PC-9 (cell line): ENCODE measurements around the gene PNMA1. TPM values are rescaled to one million over a fixed set of nuclear protein-coding genes. Genes with fewer than 3 reads are reported as not detected.
A peak's percentile ranks its signal among the peaks of the same experiment; 100 is the strongest.

Experiments used
- BruUV-seq: library from RNA; stranded (reverse); fragments of 400-500 nt; replicated peaks from 2 replicates; lab custom pipeline; 2021; lab: Mats Ljungman, UMichigan
- CTCF ChIA-PET: fragments of 300-600 bp; sonication (Branson Sonifier 250); formaldehyde crosslinking; loops from one replicate; lab custom pipeline; 2022; ENCODE audit warnings: antibody characterized with exemption; lab: Charles Lee
- POLR2A ChIA-PET: fragments of 300-600 bp; sonication (Branson Sonifier 250); formaldehyde crosslinking; loops from one replicate; lab custom pipeline; 2022; ENCODE audit warnings: antibody characterized with exemption; ENCODE audit not compliant: unreplicated experiment; lab: Charles Lee
- DNase-seq, 2 experiments: peaks; one replicate each; pipeline versions ENCODE4 v3.0.0 to v3.0.0-alpha.2; 2015 to 2022; ENCODE audit warnings: mixed read lengths in 1 of 2
- H2AFZ ChIP-seq: fragments of 200-600 bp; sonication (generic); 2 replicates; pipeline ENCODE4 v1.8.1; 2017; ENCODE audit warnings: antibody characterized with exemption
- H3F3A ChIP-seq: fragments of 200-600 bp; sonication (generic); 2 replicates; pipeline ENCODE4 v1.8.1; 2017; ENCODE audit warnings: antibody characterized with exemption, mild to moderate bottlenecking, low read depth; ENCODE audit not compliant: insufficient read depth
- H3K27ac ChIP-seq: fragments of 200-600 bp; sonication (generic); 2 replicates; pipeline ENCODE4 v1.6.1; 2016; ENCODE audit warnings: mixed run types
- H3K27me3 ChIP-seq: fragments of 200-600 bp; sonication (generic); 2 replicates; pipeline ENCODE4 v1.6.1; 2016; ENCODE audit warnings: low read depth, mixed run types; ENCODE audit not compliant: insufficient read depth
- H3K36me3 ChIP-seq: fragments of 200-600 bp; sonication (generic); 2 replicates; pipeline ENCODE4 v1.6.1; 2016; ENCODE audit warnings: low read depth, mixed run types
- H3K4me1 ChIP-seq: fragments of 200-600 bp; sonication (generic); replicated peaks from 2 replicates; pipeline ENCODE4 v1.6.1; 2016; ENCODE audit warnings: mixed run types; ENCODE audit not compliant: insufficient read depth
- H3K4me2 ChIP-seq: fragments of 200-600 bp; sonication (generic); 2 replicates; pipeline ENCODE4 v1.6.1; 2017; ENCODE audit warnings: mixed run types
- H3K4me3 ChIP-seq: fragments of 200-600 bp; sonication (generic); 2 replicates; pipeline ENCODE4 v1.6.1; 2016; ENCODE audit warnings: mixed run types
- H3K79me2 ChIP-seq: fragments of 200-600 bp; sonication (generic); 2 replicates; pipeline ENCODE4 v1.6.1; 2017; ENCODE audit warnings: low read depth, mixed run types
- H3K9me2 ChIP-seq: fragments of 200-600 bp; sonication (generic); 2 replicates; pipeline ENCODE4 v1.8.1; 2017; ENCODE audit warnings: mild to moderate bottlenecking; ENCODE audit not compliant: insufficient read depth
- H3K9me3 ChIP-seq: fragments of 200-600 bp; sonication (generic); 2 replicates; pipeline ENCODE4 v1.8.1; 2016; ENCODE audit warnings: low read depth; ENCODE audit not compliant: insufficient read depth
- H4K20me1 ChIP-seq: fragments of 200-600 bp; sonication (generic); 2 replicates; pipeline ENCODE4 v1.8.1; 2017; ENCODE audit not compliant: insufficient read depth
- EZH2 ChIP-seq: fragments of 200-600 bp; sonication (generic); IDR thresholded peaks from 2 replicates; pipeline ENCODE4 v1.8.0; 2017; ENCODE audit warnings: antibody characterized with exemption, low read depth
- intact Hi-C: fragments of 100-400 bp; cut with micrococcal nuclease; formaldehyde crosslinking; loops from one replicate; pipeline ENCODE4 v1.10.0; 2022; ENCODE audit not compliant: unreplicated experiment
- total RNA-seq: library from RNA; stranded (reverse); gene quantifications from 2 replicates; pipeline ENCODE4 v1.2.3, GENCODE V29; 2021
- TF ChIP-seq, protein P1 (sequence below): fragments of 200-600 bp; sonication (generic); conservative IDR thresholded peaks from 2 replicates; pipeline ENCODE4 v1.6.1; 2017; ENCODE audit warnings: mixed run types, antibody characterized with exemption, mild to moderate bottlenecking, moderate library complexity

The PNMA1 gene
- total RNA-seq, 1 experiment from 2014 or later = 13.6 TPM

DNA sequence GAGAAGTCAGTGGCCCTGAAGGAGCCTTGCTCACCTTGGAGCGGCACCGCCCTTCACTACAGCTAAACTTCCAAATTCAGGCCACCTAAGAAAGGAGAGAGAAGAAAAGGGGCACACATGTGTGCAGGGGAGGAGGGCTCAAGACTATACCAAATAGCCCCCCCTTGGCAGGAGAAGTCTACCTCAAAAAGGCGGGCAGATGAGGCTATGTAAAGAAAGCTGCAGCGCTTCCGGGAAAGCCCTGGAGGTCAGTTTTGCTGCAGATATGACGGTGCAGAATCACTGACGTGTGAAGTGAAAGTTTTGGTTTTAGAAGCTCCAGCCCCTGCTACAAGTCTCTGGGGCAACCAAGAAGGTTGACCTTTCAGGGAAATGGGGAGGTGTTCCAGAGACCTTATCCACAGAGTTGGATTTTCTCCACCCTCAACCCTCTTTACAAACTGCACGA, 48.2 kb upstream of the PNMA1 start:
- Histone ChIP-seq H3F3A (peaks cover 22% of the 10 kb centered on the region), H3K36me3 (no peaks in the 10 kb centered on the region), H3K4me3 (no peak overlapping the region), H4K20me1 (no peaks in the 10 kb centered on the region), H3K27me3 (no peaks in the 10 kb centered on the region), H3K79me2 (peaks cover 43% of the 10 kb centered on the region), H2AFZ (no peak overlapping the region), H3K27ac (no peak overlapping the region), H3K9me3 (no peaks in the 10 kb centered on the region), H3K4me2 (no peak overlapping the region), H3K9me2 (no peaks in the 10 kb centered on the region), H3K4me1 (peaks cover 35% of the 10 kb centered on the region)
- BruUV-seq = no TSS peak
- DNase-seq = no peak
- intact Hi-C loops = no loop called here
- ChIA-PET POLR2A (interaction anchor here (0.6 to 0.7 kb wide), 3 partner anchors 31 to 89 kb away, joined by 3 to 6 read pairs (median 5); no protein-coding TSS in a partner anchor), CTCF (interaction anchor here (0.7 kb wide), 1 partner anchor 15 kb away, joined by 5 read pairs; no protein-coding TSS in a partner anchor)
- no peak for TF ChIP-seq EZH2
- TF ChIP-seq, protein P1, sequence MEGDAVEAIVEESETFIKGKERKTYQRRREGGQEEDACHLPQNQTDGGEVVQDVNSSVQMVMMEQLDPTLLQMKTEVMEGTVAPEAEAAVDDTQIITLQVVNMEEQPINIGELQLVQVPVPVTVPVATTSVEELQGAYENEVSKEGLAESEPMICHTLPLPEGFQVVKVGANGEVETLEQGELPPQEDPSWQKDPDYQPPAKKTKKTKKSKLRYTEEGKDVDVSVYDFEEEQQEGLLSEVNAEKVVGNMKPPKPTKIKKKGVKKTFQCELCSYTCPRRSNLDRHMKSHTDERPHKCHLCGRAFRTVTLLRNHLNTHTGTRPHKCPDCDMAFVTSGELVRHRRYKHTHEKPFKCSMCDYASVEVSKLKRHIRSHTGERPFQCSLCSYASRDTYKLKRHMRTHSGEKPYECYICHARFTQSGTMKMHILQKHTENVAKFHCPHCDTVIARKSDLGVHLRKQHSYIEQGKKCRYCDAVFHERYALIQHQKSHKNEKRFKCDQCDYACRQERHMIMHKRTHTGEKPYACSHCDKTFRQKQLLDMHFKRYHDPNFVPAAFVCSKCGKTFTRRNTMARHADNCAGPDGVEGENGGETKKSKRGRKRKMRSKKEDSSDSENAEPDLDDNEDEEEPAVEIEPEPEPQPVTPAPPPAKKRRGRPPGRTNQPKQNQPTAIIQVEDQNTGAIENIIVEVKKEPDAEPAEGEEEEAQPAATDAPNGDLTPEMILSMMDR = no peak

DNA sequence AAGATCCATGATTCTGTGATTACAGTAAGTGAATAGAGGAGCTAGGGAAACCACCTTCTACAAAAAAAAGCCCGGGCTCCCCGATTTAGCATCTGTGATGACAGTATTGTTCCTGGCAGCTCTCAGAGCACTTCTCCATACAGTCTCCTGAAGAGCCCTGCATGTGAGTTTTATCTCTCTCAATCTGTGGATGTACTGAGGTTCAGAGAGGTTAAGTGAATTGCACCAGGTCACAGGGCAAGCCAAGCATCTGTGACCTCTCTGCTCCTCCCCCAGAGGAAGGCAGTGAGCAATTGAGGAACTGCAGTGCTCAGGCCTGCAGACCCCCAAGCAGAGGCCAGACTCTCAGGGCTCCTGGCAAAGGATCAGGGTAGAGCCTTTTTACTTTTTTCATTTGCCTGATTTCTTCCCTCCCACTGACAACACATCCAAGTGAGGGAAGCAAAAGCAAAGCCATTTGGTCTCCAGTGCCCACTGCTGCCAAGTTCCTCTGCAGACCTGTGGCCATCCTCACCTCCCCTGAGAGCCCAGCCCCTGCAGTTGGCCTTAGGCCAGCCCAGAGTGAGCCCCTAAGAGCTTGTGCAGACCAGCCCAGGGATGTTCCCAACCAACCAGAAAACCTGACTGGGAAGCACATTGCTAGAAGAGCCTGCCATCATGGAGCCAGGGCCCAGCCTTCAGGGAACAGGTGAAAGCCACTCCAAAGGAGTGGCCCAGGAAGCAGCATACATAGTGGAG, 47.6 kb upstream of the PNMA1 start:
- no peak for DNase-seq
- no peaks in the 10 kb centered on the region for H3K27me3 ChIP-seq
- no peaks in the 10 kb centered on the region for H3K9me2 ChIP-seq
- 0 out of 2 replicates have a peak overlapping the region, but pooled peaks have one; percentile 76 for H3K27ac ChIP-seq
- peak overlapping the region; percentile 85; the same call in 1 of the 2 replicates for H3K4me2 ChIP-seq
- no peaks in the 10 kb centered on the region for H3K9me3 ChIP-seq
- H3F3A ChIP-seq = peaks cover 28% of the 10 kb centered on the region
- TF ChIP-seq, protein P1 = no peak
- no peak overlapping the region for H3K4me3 ChIP-seq
- H3K4me1 ChIP-seq = peaks cover 41% of the 10 kb centered on the region
- intact Hi-C loops = no loop called here
- no peaks in the 10 kb centered on the region for H4K20me1 ChIP-seq
- H2AFZ ChIP-seq = no peak overlapping the region
- no TSS peak for BruUV-seq
- H3K36me3 ChIP-seq = no peaks in the 10 kb centered on the region
- ChIA-PET CTCF (no interaction called here), POLR2A (interaction anchor here (0.6 to 0.7 kb wide), 3 partner anchors 30 to 90 kb away, joined by 3 to 5 read pairs (median 4); partner anchors contain the start of gene PTGR2)
- H3K79me2 ChIP-seq = peaks cover 49% of the 10 kb centered on the region

DNA sequence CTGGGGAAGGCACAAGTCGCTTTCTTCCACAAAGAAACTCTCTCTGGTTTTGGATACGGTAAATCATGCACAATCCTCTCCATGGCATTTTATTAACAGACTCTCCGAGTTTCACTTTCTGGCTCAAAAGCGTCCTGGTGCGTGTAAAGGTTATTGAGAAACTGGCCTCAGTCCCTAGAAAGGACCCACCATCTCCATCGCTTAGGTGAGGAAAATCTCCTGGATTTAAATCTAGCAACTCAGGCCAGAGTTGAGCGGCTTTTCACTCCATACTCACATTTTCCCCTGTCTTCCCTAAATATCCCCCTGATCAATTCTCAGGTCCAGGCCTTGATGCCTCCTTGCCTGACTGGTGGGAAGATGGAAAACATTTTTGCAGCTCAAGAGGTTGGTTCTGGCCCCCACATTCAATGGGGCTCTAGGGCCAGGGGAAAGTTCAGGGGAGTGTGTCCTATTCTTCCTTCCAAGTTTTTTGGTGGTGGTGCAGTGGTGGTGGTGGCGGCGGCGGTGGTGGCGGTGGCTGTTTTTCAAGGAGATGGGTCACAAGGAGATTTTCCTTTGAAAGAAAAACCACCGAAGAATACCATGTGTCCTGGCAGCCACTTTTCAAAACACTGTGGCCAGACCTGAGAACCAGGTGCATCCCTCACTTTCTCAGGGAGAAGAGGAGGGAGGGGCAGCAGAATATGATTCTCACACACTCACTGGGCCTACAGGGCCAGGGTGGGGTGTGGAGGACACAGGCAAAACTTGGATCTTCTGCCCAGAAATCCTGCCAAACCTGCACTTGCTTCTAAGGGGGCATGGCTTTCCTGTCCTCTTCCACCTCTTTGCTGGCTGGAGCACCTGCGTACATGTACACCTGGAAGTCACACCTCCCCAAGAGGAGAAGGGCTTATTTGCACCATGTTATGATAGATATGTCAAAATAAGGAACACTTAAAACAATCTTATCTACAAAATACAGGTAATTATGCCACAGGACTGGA, 46.7 kb upstream of the PNMA1 start:
- peak overlapping the region; percentile 68 for H2AFZ ChIP-seq
- TSS peak; percentile 95 for BruUV-seq

More for the DNA sequence above, 46.7 kb upstream of the PNMA1 start:
- H3K27me3 ChIP-seq = no peaks in the 10 kb centered on the region
- peaks cover 54% of the 10 kb centered on the region for H3K79me2 ChIP-seq
- CTCF ChIA-PET = no interaction called here
- H3K9me3 ChIP-seq = no peaks in the 10 kb centered on the region
- intact Hi-C loops = loop anchor here (1.0 kb wide), 4 partner anchors 24 to 64 kb away; no protein-coding TSS in a partner anchor
- H3K4me1 ChIP-seq = peaks cover 50% of the 10 kb centered on the region
- no peaks in the 10 kb centered on the region for H3K36me3 ChIP-seq
- H3K9me2 ChIP-seq = no peaks in the 10 kb centered on the region
- H3F3A ChIP-seq = peaks cover 36% of the 10 kb centered on the region
- peak overlapping the region; percentile 85 for H3K4me2 ChIP-seq
- H3K4me3 ChIP-seq = peak overlapping the region; percentile 54
- POLR2A ChIA-PET = interaction anchor here (0.7 to 1.2 kb wide), 5 partner anchors 20 to 91 kb away, joined by 4 to 34 read pairs (median 5); partner anchors contain the start of gene PTGR2
- TF ChIP-seq EZH2 = no peak
- TF ChIP-seq, protein P1 = no peak
- no peak for DNase-seq
- no peaks in the 10 kb centered on the region for H4K20me1 ChIP-seq
- H3K27ac ChIP-seq = peak overlapping the region; percentile 76
